Upper lobe of right lung (tissue), 1 donor: ENCODE measurements around the gene NPY5R. TPM values are rescaled to one million over a fixed set of nuclear protein-coding genes. Genes with fewer than 3 reads are reported as not detected.

Experiments used
- ATAC-seq: fragments of 200-7000 bp; cut with Tn5 transposase; one replicate; pipeline ENCODE4 v1.9.1; 2020; ENCODE audit warnings: mild to moderate bottlenecking, moderate library complexity
- DNase-seq: peaks from one replicate; pipeline ENCODE4 v3.0.0-alpha.2; 2020
- H3K27ac ChIP-seq: fragments of 200-600 bp; one replicate; pipeline ENCODE4 v1.8.0; 2022
- H3K27me3 ChIP-seq: fragments of 200-600 bp; one replicate; pipeline ENCODE4 v1.8.0; 2022; ENCODE audit warnings: mild to moderate bottlenecking
- H3K36me3 ChIP-seq: fragments of 200-600 bp; one replicate; pipeline ENCODE4 v1.8.0; 2022
- H3K4me1 ChIP-seq: fragments of 200-600 bp; one replicate; pipeline ENCODE4 v1.8.0; 2022
- H3K4me3 ChIP-seq: fragments of 200-600 bp; one replicate; pipeline ENCODE4 v1.8.0; 2022; ENCODE audit warnings: mild to moderate bottlenecking
- H3K9me3 ChIP-seq: fragments of 200-600 bp; one replicate; pipeline ENCODE4 v1.8.0; 2022
- CTCF ChIP-seq: fragments of 200-600 bp; IDR thresholded peaks from one replicate; pipeline ENCODE4 v1.8.0; 2022; ENCODE audit warnings: antibody characterized with exemption
- intact Hi-C: fragments of 100-400 bp; cut with DNase I; formaldehyde crosslinking; loops from one replicate; pipeline ENCODE4 v1.11.0; 2022
- total RNA-seq: library from RNA; stranded (reverse); fragmentation: NEBNext Ultra II Directional; extraction: Animal tissue kit (Norgen Biotek cat#: 25700); gene quantifications from one replicate; pipeline ENCODE4 v1.2.1, GENCODE V29; 2021
- donor health status: DM: no; HTN: yes; CAD: no; lungs with severe emphysema.

The NPY5R gene
- total RNA-seq, 1 donor from 2014 or later, result 0.38 TPM

GRCh38 chr4:163384926-163385325, 41.2 kb downstream of the NPY5R start:
- intact Hi-C loops, result no loop called here
- Histone ChIP-seq H3K27ac (no peak overlapping the region), H3K4me1 (no peaks in the 10 kb centered on the region), H3K27me3 (no peaks in the 10 kb centered on the region), H3K9me3 (no peaks in the 10 kb centered on the region), H3K4me3 (no peak overlapping the region), H3K36me3 (no peaks in the 10 kb centered on the region)
- TF ChIP-seq CTCF, result no peak
- ATAC-seq (no peak), DNase-seq (no peak)

GRCh38 chr4:163385466-163385865, 41.8 kb downstream of the NPY5R start:
- no peak for TF ChIP-seq CTCF
- intact Hi-C loops, result no loop called here
- H3K27me3 ChIP-seq, result no peaks in the 10 kb centered on the region
- H3K4me1 ChIP-seq, result no peaks in the 10 kb centered on the region
- H3K4me3 ChIP-seq, result no peak overlapping the region
- no peaks in the 10 kb centered on the region for H3K9me3 ChIP-seq
- DNase-seq (no peak), ATAC-seq (no peak)
- H3K27ac ChIP-seq, result no peak overlapping the region
- H3K36me3 ChIP-seq, result no peaks in the 10 kb centered on the region

- ATAC-seq (no peak), DNase-seq (no peak)
- TF ChIP-seq CTCF, result no peak
- intact Hi-C loops, result no loop called here
- Histone ChIP-seq H3K27ac (no peak overlapping the region), H3K4me3 (no peak overlapping the region), H3K9me3 (no peaks in the 10 kb centered on the region), H3K36me3 (no peaks in the 10 kb centered on the region), H3K4me1 (no peaks in the 10 kb centered on the region), H3K27me3 (no peaks in the 10 kb centered on the region)
These were observed 48.1 kb downstream of the NPY5R start for GRCh38 chr4:163391756-163392155.

- Histone ChIP-seq H3K27me3 (no peaks in the 10 kb centered on the region), H3K4me1 (no peaks in the 10 kb centered on the region), H3K9me3 (no peaks in the 10 kb centered on the region), H3K27ac (no peak overlapping the region), H3K36me3 (no peaks in the 10 kb centered on the region), H3K4me3 (no peak overlapping the region)
- TF ChIP-seq CTCF, result no peak
- intact Hi-C loops, result no loop called here
- no peak for DNase-seq
- ATAC-seq, result peak; percentile 37
These were observed 48.6 kb downstream of the NPY5R start for GRCh38 chr4:163392328-163392727.

- intact Hi-C loops, result no loop called here
- no peak for TF ChIP-seq CTCF
- no peaks in the 10 kb centered on the region for H3K4me1 ChIP-seq
- ATAC-seq (no peak), DNase-seq (no peak)
- no peak overlapping the region for H3K27ac ChIP-seq
- H3K9me3 ChIP-seq, result no peaks in the 10 kb centered on the region
- H3K4me3 ChIP-seq, result no peak overlapping the region
- H3K36me3 ChIP-seq, result no peaks in the 10 kb centered on the region
- H3K27me3 ChIP-seq, result no peaks in the 10 kb centered on the region
These were observed 49.8 kb downstream of the NPY5R start for GRCh38 chr4:163393471-163393870.

- Histone ChIP-seq H3K4me3 (no peak overlapping the region), H3K9me3 (no peaks in the 10 kb centered on the region), H3K4me1 (no peaks in the 10 kb centered on the region), H3K27me3 (no peaks in the 10 kb centered on the region), H3K27ac (no peak overlapping the region), H3K36me3 (no peaks in the 10 kb centered on the region)
- no peak for TF ChIP-seq CTCF
- ATAC-seq (no peak), DNase-seq (no peak)
- intact Hi-C loops, result no loop called here
These were observed 51.4 kb downstream of the NPY5R start for GRCh38 chr4:163395055-163395454.
